Esophagus muscularis mucosa (tissue), 4 donors: Measurements from ENCODE around the gene ARNT2.

Experiments
- EP300 ChIP-seq: sonication (generic); formaldehyde crosslinking; IDR thresholded peaks from one replicate; pipeline ENCODE4 v1.6.1; 2017; ENCODE audit warnings: antibody characterized with exemption
- POLR2A ChIP-seq: fragments of 450-650 bp; IDR thresholded peaks from one replicate; pipeline ENCODE4 v1.6.1; 2017; ENCODE audit warnings: antibody characterized with exemption, moderate library complexity, mild to moderate bottlenecking, low read depth
- POLR2AphosphoS5 ChIP-seq, 2 donors: sonication (generic); formaldehyde crosslinking; IDR thresholded peaks; one replicate each; pipeline ENCODE4 v1.6.1; 2017; ENCODE audit warnings: antibody characterized with exemption in 2 of 2
- TF ChIP-seq, protein P1 (sequence below), 3 experiments: fragments of 200-600 bp in 2 of 3; fragments of 450-650 bp in 1 of 3; sonication (generic) in 2 of 3; IDR thresholded peaks; one replicate each; pipeline ENCODE4 v1.5.1; 2017 to 2019; ENCODE audit warnings: antibody characterized with exemption in 3 of 3, mild to moderate bottlenecking in 2 of 3, moderate library complexity in 1 of 3

DNA sequence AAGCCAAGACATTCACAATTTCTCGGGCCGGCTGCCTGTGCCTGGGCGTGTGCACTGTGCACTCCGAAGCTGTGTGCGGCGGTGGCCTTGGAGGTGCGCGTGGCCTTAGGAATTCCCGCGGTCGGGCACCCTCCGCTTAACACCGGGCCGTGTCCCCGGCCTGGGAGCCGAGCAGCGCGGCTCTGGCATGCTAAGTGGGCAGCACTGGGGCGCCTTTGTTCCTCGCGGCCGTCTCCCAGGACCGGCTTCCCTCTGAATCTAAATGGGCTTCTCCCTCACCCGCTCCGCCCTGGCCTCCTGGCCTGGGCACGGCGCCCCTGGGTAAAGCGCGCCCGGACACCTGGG, 498 bp upstream of the ARNT2 start:
- TF ChIP-seq, protein P1, sequence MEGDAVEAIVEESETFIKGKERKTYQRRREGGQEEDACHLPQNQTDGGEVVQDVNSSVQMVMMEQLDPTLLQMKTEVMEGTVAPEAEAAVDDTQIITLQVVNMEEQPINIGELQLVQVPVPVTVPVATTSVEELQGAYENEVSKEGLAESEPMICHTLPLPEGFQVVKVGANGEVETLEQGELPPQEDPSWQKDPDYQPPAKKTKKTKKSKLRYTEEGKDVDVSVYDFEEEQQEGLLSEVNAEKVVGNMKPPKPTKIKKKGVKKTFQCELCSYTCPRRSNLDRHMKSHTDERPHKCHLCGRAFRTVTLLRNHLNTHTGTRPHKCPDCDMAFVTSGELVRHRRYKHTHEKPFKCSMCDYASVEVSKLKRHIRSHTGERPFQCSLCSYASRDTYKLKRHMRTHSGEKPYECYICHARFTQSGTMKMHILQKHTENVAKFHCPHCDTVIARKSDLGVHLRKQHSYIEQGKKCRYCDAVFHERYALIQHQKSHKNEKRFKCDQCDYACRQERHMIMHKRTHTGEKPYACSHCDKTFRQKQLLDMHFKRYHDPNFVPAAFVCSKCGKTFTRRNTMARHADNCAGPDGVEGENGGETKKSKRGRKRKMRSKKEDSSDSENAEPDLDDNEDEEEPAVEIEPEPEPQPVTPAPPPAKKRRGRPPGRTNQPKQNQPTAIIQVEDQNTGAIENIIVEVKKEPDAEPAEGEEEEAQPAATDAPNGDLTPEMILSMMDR (IDR thresholded peaks at IDR 0.05), result no peak
- TF ChIP-seq POLR2A (no peak), EP300 (no peak), POLR2AphosphoS5 (IDR thresholded peaks at IDR 0.05) (no peak)
